H9 (cell line): Measurements from ENCODE around the gene DUSP2. TPM values are rescaled to one million over a fixed set of nuclear protein-coding genes. Genes with fewer than 3 reads are reported as not detected.
"Not testable (repeated sequence)": the region's sequence is repeated elsewhere in the genome, so short reads cannot be mapped to it uniquely, and the experiment has no call there.

Experiments
- DNase-seq: peaks from one replicate; pipeline ENCODE4 v3.0.0-alpha.2; 2017
- H2AFZ ChIP-seq: one replicate; pipeline ENCODE4 v1.6.1; 2013; ENCODE audit warnings: mild to moderate bottlenecking, low read length, control low read depth, moderate library complexity
- H2AK5ac ChIP-seq: 2 replicates; pipeline ENCODE4 v1.6.1; 2013; ENCODE audit warnings: low read length, control low read depth, mixed read lengths; ENCODE audit not compliant: insufficient read length
- H2BK120ac ChIP-seq: one replicate; pipeline ENCODE4 v1.6.1; 2013; ENCODE audit warnings: low read depth, mild to moderate bottlenecking, low read length, control low read depth, inconsistent platforms; ENCODE audit not compliant: poor library complexity, severe bottlenecking
- H2BK12ac ChIP-seq: 2 replicates; pipeline ENCODE4 v1.6.1; 2013; ENCODE audit warnings: low read length, control low read depth, mixed read lengths, low read depth; ENCODE audit not compliant: insufficient read length
- H2BK15ac ChIP-seq: 2 replicates; pipeline ENCODE4 v1.6.1; 2013; ENCODE audit warnings: low read depth, low read length, control low read depth
- H2BK20ac ChIP-seq: one replicate; pipeline ENCODE4 v1.6.1; 2013; ENCODE audit warnings: low read depth, mild to moderate bottlenecking, low read length, control low read depth, inconsistent platforms; ENCODE audit not compliant: poor library complexity, severe bottlenecking
- H2BK5ac ChIP-seq: 2 replicates; pipeline ENCODE4 v1.6.1; 2013; ENCODE audit warnings: low read length, control low read depth, mixed read lengths; ENCODE audit not compliant: insufficient read length
- H3K14ac ChIP-seq: 2 replicates; pipeline ENCODE4 v1.6.1; 2013; ENCODE audit warnings: low read length, control low read depth; ENCODE audit not compliant: insufficient read depth
- H3K18ac ChIP-seq: 2 replicates; pipeline ENCODE4 v1.6.1; 2013; ENCODE audit warnings: low read depth, mild to moderate bottlenecking, mixed read lengths, low read length, control low read depth; ENCODE audit not compliant: insufficient read length
- H3K23ac ChIP-seq: 2 replicates; pipeline ENCODE4 v1.6.1; 2013; ENCODE audit warnings: low read length, control low read depth, mixed read lengths, low read depth; ENCODE audit not compliant: insufficient read length
- H3K23me2 ChIP-seq: 2 replicates; pipeline ENCODE4 v1.6.1; 2013; ENCODE audit warnings: low read depth, mild to moderate bottlenecking, mixed read lengths, low read length, control low read depth; ENCODE audit not compliant: insufficient read length, poor library complexity, severe bottlenecking
- H3K27ac ChIP-seq: 2 replicates; pipeline ENCODE4 v1.5.1; 2013; ENCODE audit warnings: low read length, control low read depth, mixed read lengths, low read depth; ENCODE audit not compliant: insufficient read length
- H3K27me3 ChIP-seq: 2 replicates; pipeline ENCODE4 v1.6.1; 2013; ENCODE audit warnings: low read length, control low read depth, inconsistent platforms; ENCODE audit not compliant: insufficient read depth
- H3K4ac ChIP-seq: 2 replicates; pipeline ENCODE4 v1.6.1; 2013; ENCODE audit warnings: low read depth, mild to moderate bottlenecking, control low read depth, inconsistent platforms, low read length, moderate library complexity
- H3K4me1 ChIP-seq: 2 replicates; pipeline ENCODE4 v1.6.1; 2013; ENCODE audit warnings: low read length, control low read depth, inconsistent platforms; ENCODE audit not compliant: insufficient read depth
- H3K4me2 ChIP-seq: 2 replicates; pipeline ENCODE4 v1.6.1; 2013; ENCODE audit warnings: low read length, control low read depth, mixed read lengths; ENCODE audit not compliant: insufficient read length, insufficient read depth
- H3K56ac ChIP-seq: 2 replicates; pipeline ENCODE4 v1.6.1; 2013; ENCODE audit warnings: low read depth, mild to moderate bottlenecking, mixed read lengths, low read length, control low read depth; ENCODE audit not compliant: insufficient read length
- H3K79me1 ChIP-seq: 2 replicates; pipeline ENCODE4 v1.6.1; 2013; ENCODE audit warnings: low read depth, mild to moderate bottlenecking, moderate library complexity, low read length, control low read depth, inconsistent platforms; ENCODE audit not compliant: insufficient read depth, poor library complexity, severe bottlenecking
- H3K79me2 ChIP-seq: 2 replicates; pipeline ENCODE4 v1.6.1; 2013; ENCODE audit warnings: low read length, control low read depth, inconsistent platforms; ENCODE audit not compliant: insufficient read depth
- H3K9ac ChIP-seq: 2 replicates; pipeline ENCODE4 v1.6.1; 2013; ENCODE audit warnings: low read length, control low read depth, mixed read lengths; ENCODE audit not compliant: insufficient read length; ENCODE audit errors: extremely low read depth
- H3K9me3 ChIP-seq: one replicate; pipeline ENCODE4 v1.6.1; 2013; ENCODE audit warnings: low read depth, low read length, inconsistent platforms; ENCODE audit not compliant: control insufficient read depth
- H3T11ph ChIP-seq: one replicate; pipeline ENCODE4 v1.6.1; 2013; ENCODE audit warnings: mild to moderate bottlenecking, low read length, control low read depth, inconsistent platforms
- H4K20me1 ChIP-seq: one replicate; pipeline ENCODE4 v1.6.1; 2013; ENCODE audit not compliant: control insufficient read depth, insufficient read length, insufficient read depth
- H4K5ac ChIP-seq: 2 replicates; pipeline ENCODE4 v1.6.1; 2013; ENCODE audit warnings: low read depth, mild to moderate bottlenecking, mixed read lengths, low read length, control low read depth; ENCODE audit not compliant: insufficient read length
- H4K8ac ChIP-seq: replicated peaks from 2 replicates; pipeline ENCODE4 v1.6.1; 2013; ENCODE audit warnings: low read length, control low read depth, mixed read lengths, low read depth; ENCODE audit not compliant: insufficient read length
- H4K91ac ChIP-seq: 2 replicates; pipeline ENCODE4 v1.6.1; 2013; ENCODE audit warnings: low read depth, mild to moderate bottlenecking, moderate library complexity, mixed read lengths, low read length, control low read depth; ENCODE audit not compliant: insufficient read length
- H3K27ac Mint-ChIP-seq, 3 experiments: 2 replicates in 2 of 3; 3 replicates in 1 of 3; pipeline ENCODE4 v1.8.0; 2020 to 2021; ENCODE audit warnings: mixed read lengths in 3 of 3, mild to moderate bottlenecking in 1 of 3, moderate library complexity in 1 of 3
- H3K27me3 Mint-ChIP-seq: 2 replicates; pipeline ENCODE4 v1.8.0; 2021; ENCODE audit warnings: low read depth, mild to moderate bottlenecking, moderate library complexity, mixed read lengths
- H3K36me3 Mint-ChIP-seq, 3 experiments: 2 replicates in 2 of 3; 3 replicates in 1 of 3; pipeline ENCODE4 v1.8.0; 2020 to 2021; ENCODE audit warnings: low read depth in 3 of 3, mixed read lengths in 3 of 3; ENCODE audit not compliant: insufficient read depth in 1 of 3
- H3K4me1 Mint-ChIP-seq, 2 experiments: 2 replicates each; pipeline ENCODE4 v1.8.0; 2020; ENCODE audit warnings: mixed read lengths in 2 of 2
- H3K4me3 Mint-ChIP-seq, 2 experiments: 2 replicates in 1 of 2; 3 replicates in 1 of 2; pipeline ENCODE4 v1.8.0; 2020 to 2021; ENCODE audit warnings: mild to moderate bottlenecking in 2 of 2, mixed read lengths in 2 of 2, moderate library complexity in 1 of 2
- H3K9me3 Mint-ChIP-seq, 2 experiments: 2 replicates in 1 of 2; 3 replicates in 1 of 2; pipeline ENCODE4 v1.8.0; 2020; ENCODE audit warnings: mild to moderate bottlenecking in 2 of 2, mixed read lengths in 2 of 2, moderate library complexity in 1 of 2
- CTCF ChIP-seq: fragments of 200-600 bp; sonication (generic); conservative IDR thresholded peaks from 3 replicates; pipeline ENCODE4 v1.8.0; 2021; ENCODE audit warnings: antibody characterized with exemption, mild to moderate bottlenecking
- WGBS: extraction: QIAGEN DNeasy Blood & Tissue Kit; methylation state at CpG from one replicate; pipeline ENCODE4 v1.1.7; 2013; ENCODE audit warnings: missing lambda C conversion rate, low lambda C conversion rate, mixed read lengths; ENCODE audit not compliant: insufficient read length; ENCODE audit errors: extremely low coverage; 5-methylcytosine and 5-hydroxymethylcytosine counted together
- total RNA-seq: library from RNA; stranded (reverse); gene quantifications from 2 replicates; pipeline ENCODE4 v1.2.1, GENCODE V29; 2021

DUSP2 gene
- total RNA-seq, 1 experiment from 2014 or later: 14.9 TPM

GRCh38 chr2:96161898-96162297 lies 16.7 kb upstream of the DUSP2 start:
- H2BK120ac ChIP-seq: no peak overlapping the region
- H3K18ac ChIP-seq: no peak overlapping the region
- no peaks in the 10 kb centered on the region for H4K20me1 ChIP-seq
- H3T11ph ChIP-seq: no peak overlapping the region
- H2BK12ac ChIP-seq: no peak overlapping the region
- H3K14ac ChIP-seq: no peak overlapping the region
- H2BK20ac ChIP-seq: no peak overlapping the region
- TF ChIP-seq CTCF: no peak
- H3K9ac ChIP-seq: no peak overlapping the region
- no peak for DNase-seq
- H3K4me1 ChIP-seq: no peaks in the 10 kb centered on the region
- no peak overlapping the region for H3K4me2 ChIP-seq
- no peaks in the 10 kb centered on the region for H3K23me2 ChIP-seq
- H4K91ac ChIP-seq: no peak overlapping the region
- H3K79me1 ChIP-seq: no peaks in the 10 kb centered on the region
- H2BK5ac ChIP-seq: no peak overlapping the region
- no peak overlapping the region for H3K27ac ChIP-seq
- H3K27me3 ChIP-seq: no peaks in the 10 kb centered on the region
- H3K56ac ChIP-seq: no peak overlapping the region
- H4K8ac ChIP-seq: no peak overlapping the region
- no peak overlapping the region for H2BK15ac ChIP-seq
- H3K79me2 ChIP-seq: no peaks in the 10 kb centered on the region
- no peak overlapping the region for H4K5ac ChIP-seq
- Mint-ChIP-seq H3K4me3 (no peak overlapping the region), H3K27ac (no peak overlapping the region), H3K4me1 (peaks cover 20 to 22% of the 10 kb centered on the region in 2 experiments; a peak in 3 of 4 replicates), H3K9me3 (no peaks in the 10 kb centered on the region), H3K27me3 (peaks cover 10% of the 10 kb centered on the region), H3K36me3 (no peaks in the 10 kb centered on the region)
- H2AFZ ChIP-seq: no peak overlapping the region
- no peak overlapping the region for H3K23ac ChIP-seq
- no peak overlapping the region for H2AK5ac ChIP-seq
- H3K9me3 ChIP-seq: no peaks in the 10 kb centered on the region
- no peak overlapping the region for H3K4ac ChIP-seq
- no CpG with 5 or more reads among the region's 5 CpGs for WGBS

- not testable (repeated sequence) for H3K14ac ChIP-seq, H3K56ac ChIP-seq, H3K23ac ChIP-seq, H2BK12ac ChIP-seq, H3K79me2 ChIP-seq, H2BK5ac ChIP-seq, H3K27ac ChIP-seq, H3K4ac ChIP-seq, H2BK20ac ChIP-seq, H4K91ac ChIP-seq, H3K27ac Mint-ChIP-seq, H2AFZ ChIP-seq, H4K8ac ChIP-seq, H3K27me3 ChIP-seq, H3K4me3 Mint-ChIP-seq, H2BK15ac ChIP-seq, H3K9me3 Mint-ChIP-seq, H4K20me1 ChIP-seq, H3K4me2 ChIP-seq, H3K9ac ChIP-seq, H3K23me2 ChIP-seq, H2AK5ac ChIP-seq, H3K4me1 ChIP-seq, H4K5ac ChIP-seq, H3K79me1 ChIP-seq, DNase-seq, H3K36me3 Mint-ChIP-seq, H3K18ac ChIP-seq, H3T11ph ChIP-seq, H3K9me3 ChIP-seq, H2BK120ac ChIP-seq
- WGBS: no CpG with 5 or more reads among the region's 5 CpGs
- Mint-ChIP-seq H3K4me1 (peaks cover 20 to 25% of the 10 kb centered on the region in 2 experiments; a peak in 3 of 4 replicates), H3K27me3 (peaks cover 10% of the 10 kb centered on the region)
Measured at GRCh38 chr2:96160366-96160765, 15.1 kb upstream of the DUSP2 start.
